HFFc6 (cell line): ENCODE results near the gene ZC3H14. TPM values are rescaled to one million over a fixed set of nuclear protein-coding genes. Genes with fewer than 3 reads are reported as not detected.

Experiments used
- DNase-seq: peaks from one replicate; pipeline ENCODE4 v3.0.0-alpha.2; 2018
- H3K27ac Mint-ChIP-seq: 2 replicates; pipeline ENCODE4 v1.8.0; 2020; ENCODE audit warnings: mild to moderate bottlenecking, mixed read lengths
- H3K27me3 Mint-ChIP-seq: 2 replicates; pipeline ENCODE4 v1.8.0; 2021; ENCODE audit warnings: mild to moderate bottlenecking, moderate library complexity, mixed read lengths; ENCODE audit not compliant: insufficient read depth
- H3K36me3 Mint-ChIP-seq: 2 replicates; pipeline ENCODE4 v1.8.0; 2021; ENCODE audit warnings: low read depth, mixed read lengths
- H3K4me1 Mint-ChIP-seq: 2 replicates; pipeline ENCODE4 v1.8.0; 2020; ENCODE audit warnings: low read depth, mixed read lengths
- H3K4me3 Mint-ChIP-seq: 2 replicates; pipeline ENCODE4 v1.8.0; 2020; ENCODE audit warnings: mild to moderate bottlenecking, moderate library complexity, mixed read lengths
- H3K9me3 Mint-ChIP-seq: 2 replicates; pipeline ENCODE4 v1.8.0; 2020; ENCODE audit warnings: mild to moderate bottlenecking, mixed read lengths
- total RNA-seq, 6 experiments: library from RNA; stranded (reverse); fragmentation: NEBNext Ultra II Directional; extraction: Animal tissue kit (Norgen Biotek cat#: 25700); gene quantifications; 2 replicates in 1 of 6; 3 replicates in 5 of 6; pipeline ENCODE4 v1.2.3, GENCODE V29; 2021
- TF ChIP-seq, protein P1 (sequence below): fragments of 200-600 bp; sonication (generic); IDR thresholded peaks from 2 replicates; pipeline ENCODE4 v1.5.0; 2021; ENCODE audit warnings: antibody characterized with exemption, mild to moderate bottlenecking

ZC3H14 gene
- total RNA-seq, 6 experiments from 2014 or later = 56.4 to 65.1 (median 58.9) TPM

GRCh38 chr14:88590173-88590572 is 27.3 kb downstream of the ZC3H14 start:
- Mint-ChIP-seq H3K4me1 (peaks cover 24% of the 10 kb centered on the region), H3K27ac (peak overlapping the region; percentile 66), H3K36me3 (peaks cover 34% of the 10 kb centered on the region), H3K9me3 (no peaks in the 10 kb centered on the region), H3K27me3 (no peaks in the 10 kb centered on the region), H3K4me3 (no peak overlapping the region)
- DNase-seq = no peak
- TF ChIP-seq, protein P1, sequence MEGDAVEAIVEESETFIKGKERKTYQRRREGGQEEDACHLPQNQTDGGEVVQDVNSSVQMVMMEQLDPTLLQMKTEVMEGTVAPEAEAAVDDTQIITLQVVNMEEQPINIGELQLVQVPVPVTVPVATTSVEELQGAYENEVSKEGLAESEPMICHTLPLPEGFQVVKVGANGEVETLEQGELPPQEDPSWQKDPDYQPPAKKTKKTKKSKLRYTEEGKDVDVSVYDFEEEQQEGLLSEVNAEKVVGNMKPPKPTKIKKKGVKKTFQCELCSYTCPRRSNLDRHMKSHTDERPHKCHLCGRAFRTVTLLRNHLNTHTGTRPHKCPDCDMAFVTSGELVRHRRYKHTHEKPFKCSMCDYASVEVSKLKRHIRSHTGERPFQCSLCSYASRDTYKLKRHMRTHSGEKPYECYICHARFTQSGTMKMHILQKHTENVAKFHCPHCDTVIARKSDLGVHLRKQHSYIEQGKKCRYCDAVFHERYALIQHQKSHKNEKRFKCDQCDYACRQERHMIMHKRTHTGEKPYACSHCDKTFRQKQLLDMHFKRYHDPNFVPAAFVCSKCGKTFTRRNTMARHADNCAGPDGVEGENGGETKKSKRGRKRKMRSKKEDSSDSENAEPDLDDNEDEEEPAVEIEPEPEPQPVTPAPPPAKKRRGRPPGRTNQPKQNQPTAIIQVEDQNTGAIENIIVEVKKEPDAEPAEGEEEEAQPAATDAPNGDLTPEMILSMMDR = no peak

DNA sequence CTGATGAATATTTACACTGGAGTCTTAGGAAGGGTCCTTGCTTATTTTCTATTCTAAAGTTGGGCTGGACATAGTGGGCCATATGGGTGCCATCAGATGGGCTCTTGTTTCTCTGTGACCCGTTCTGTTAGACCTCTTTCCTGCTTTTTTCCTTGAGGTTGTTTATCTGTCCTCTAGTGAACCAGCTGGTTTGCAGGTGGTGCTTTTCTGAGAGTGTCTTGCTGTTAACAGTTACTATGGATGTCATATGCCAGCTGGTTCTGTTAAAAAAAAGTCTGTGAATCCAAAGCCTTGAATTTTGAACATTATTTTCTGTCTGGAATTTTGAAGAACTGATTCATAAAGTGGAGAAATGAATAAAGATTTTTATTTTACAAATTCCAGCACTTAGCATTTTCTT is 29.2 kb downstream of the ZC3H14 start:
- no peak overlapping the region for H3K27ac Mint-ChIP-seq

DNA sequence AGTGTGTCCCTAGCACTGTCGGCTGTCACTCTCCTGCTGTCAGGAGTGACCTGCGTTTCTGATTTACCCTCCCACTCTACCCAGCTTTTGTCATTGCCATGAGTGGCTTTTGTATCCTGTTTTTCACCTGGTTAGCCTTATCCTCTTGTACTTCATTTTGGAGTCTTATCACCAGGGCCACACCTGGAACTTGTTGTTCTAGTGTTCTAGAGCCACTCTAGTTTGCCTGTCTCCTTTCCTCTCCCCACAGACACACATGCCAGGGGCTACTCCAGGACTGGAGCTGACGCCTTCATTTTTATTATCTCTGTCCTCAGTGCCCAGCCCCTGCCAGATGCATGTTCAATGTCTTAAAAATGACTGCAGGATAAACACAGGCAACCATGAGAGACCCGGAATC is 34.2 kb downstream of the ZC3H14 start:
- no peak for DNase-seq
- Mint-ChIP-seq H3K27me3 (peaks cover 3% of the 10 kb centered on the region; the same call in 1 of the 2 replicates), H3K36me3 (peaks cover 53% of the 10 kb centered on the region), H3K4me3 (no peak overlapping the region), H3K27ac (no peak overlapping the region), H3K9me3 (no peaks in the 10 kb centered on the region), H3K4me1 (no peaks in the 10 kb centered on the region; the same call in 1 of the 2 replicates)
- TF ChIP-seq, protein P1 = no peak

More for the DNA sequence above, 29.2 kb downstream of the ZC3H14 start:
- Mint-ChIP-seq H3K36me3 (peaks cover 40% of the 10 kb centered on the region), H3K4me1 (peaks cover 24% of the 10 kb centered on the region), H3K9me3 (no peaks in the 10 kb centered on the region), H3K27me3 (no peaks in the 10 kb centered on the region), H3K4me3 (no peak overlapping the region)
- TF ChIP-seq, protein P1 = no peak
- DNase-seq = no peak

- Mint-ChIP-seq H3K36me3 (peaks cover 59% of the 10 kb centered on the region), H3K27ac (no peak overlapping the region), H3K4me1 (no peaks in the 10 kb centered on the region; the same call in 1 of the 2 replicates), H3K9me3 (no peaks in the 10 kb centered on the region), H3K27me3 (peaks cover 3% of the 10 kb centered on the region; the same call in 1 of the 2 replicates), H3K4me3 (no peak overlapping the region)
- no peak for DNase-seq
- TF ChIP-seq, protein P1 = no peak
These were observed 34.8 kb downstream of the ZC3H14 start for GRCh38 chr14:88597601-88598000.

DNA sequence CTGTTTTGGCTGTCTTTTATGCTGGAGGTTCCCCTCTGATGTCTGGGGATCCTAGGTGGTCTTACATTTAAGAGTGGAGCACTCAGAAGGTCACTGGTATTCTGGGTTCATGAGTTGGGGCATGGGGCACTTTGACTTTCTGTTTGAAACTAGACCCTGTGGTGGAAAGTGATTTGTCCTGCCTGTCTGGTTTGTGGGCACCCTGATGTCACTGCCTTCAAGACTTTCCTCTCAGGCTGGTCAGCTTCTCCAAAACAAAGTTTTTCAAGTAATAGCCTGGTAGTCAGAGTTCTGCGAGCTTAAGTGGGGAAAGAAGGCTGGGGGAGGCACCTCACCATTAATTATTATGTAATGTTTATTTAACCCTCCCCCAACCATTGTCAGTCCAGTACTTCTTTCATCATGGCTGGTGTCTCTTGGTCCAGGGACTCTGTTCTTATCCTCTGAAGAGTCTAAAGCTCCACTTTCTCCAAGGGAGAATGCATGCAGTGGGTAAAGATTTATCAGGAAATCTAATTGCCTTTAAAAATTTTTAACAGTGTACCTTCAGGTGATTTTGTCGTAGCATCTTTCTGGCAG is 35.3 kb downstream of the ZC3H14 start:
- Mint-ChIP-seq H3K36me3 (peaks cover 61% of the 10 kb centered on the region), H3K4me1 (no peaks in the 10 kb centered on the region; the same call in 1 of the 2 replicates), H3K9me3 (no peaks in the 10 kb centered on the region), H3K27ac (no peak overlapping the region), H3K27me3 (peaks cover 3% of the 10 kb centered on the region; the same call in 1 of the 2 replicates), H3K4me3 (no peak overlapping the region)
- TF ChIP-seq, protein P1 = no peak
- DNase-seq = no peak
